Measurements from ENCODE around the gene SLITRK2.

SLITRK2 gene

DNA sequence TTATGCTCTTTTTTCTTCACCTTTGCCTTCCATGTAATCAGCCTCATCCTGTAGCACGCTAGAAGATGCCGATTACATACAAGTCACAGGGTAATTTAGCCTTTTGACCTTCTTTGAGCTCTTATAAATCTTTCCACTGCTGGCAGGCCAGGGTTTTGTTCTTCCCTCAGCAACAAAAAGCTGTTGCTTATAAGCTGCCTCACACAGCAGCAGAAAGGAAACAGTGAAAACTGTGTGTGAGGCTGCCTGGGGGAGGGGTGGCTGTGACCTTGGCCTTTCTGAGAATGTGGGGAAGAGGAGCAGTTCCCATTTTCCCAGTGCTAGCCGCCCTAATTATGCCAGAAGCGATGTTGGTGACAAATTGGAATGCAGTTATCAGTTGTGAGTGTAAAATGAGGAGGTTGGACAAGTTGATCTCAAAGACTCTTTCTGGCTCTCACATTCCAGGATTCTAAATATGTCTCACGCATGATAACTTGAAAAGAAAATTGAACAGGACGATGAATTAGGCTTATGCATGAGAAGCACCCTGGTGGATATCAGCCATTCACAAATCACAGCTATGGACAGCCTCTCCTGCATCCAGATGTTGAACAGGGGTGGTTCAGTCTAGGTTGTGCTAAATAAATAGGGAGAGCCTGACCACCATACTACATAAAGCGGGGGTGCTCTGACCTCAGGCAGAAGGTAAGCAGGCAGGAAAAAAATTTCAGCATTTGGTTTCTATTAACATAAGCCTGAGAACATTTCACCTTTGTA is 25.7 kb downstream of the SLITRK2 start:
- no peak for TF ChIP-seq TAF1 (IDR thresholded peaks at IDR 0.05; ENCODE audit: low read depth)
- TF ChIP-seq, protein P1, sequence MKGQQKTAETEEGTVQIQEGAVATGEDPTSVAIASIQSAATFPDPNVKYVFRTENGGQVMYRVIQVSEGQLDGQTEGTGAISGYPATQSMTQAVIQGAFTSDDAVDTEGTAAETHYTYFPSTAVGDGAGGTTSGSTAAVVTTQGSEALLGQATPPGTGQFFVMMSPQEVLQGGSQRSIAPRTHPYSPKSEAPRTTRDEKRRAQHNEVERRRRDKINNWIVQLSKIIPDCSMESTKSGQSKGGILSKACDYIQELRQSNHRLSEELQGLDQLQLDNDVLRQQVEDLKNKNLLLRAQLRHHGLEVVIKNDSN (IDR thresholded peaks at IDR 0.05) = no peak
- TF ChIP-seq, protein P2, sequence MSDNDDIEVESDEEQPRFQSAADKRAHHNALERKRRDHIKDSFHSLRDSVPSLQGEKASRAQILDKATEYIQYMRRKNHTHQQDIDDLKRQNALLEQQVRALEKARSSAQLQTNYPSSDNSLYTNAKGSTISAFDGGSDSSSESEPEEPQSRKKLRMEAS (IDR thresholded peaks at IDR 0.05) = no peak
- no peak for TF ChIP-seq TEAD4 (IDR thresholded peaks at IDR 0.05)
- no peak for TF ChIP-seq ZBTB7A (IDR thresholded peaks at IDR 0.05; ENCODE audit: low read depth)
- no peak for TF ChIP-seq CREB1 (IDR thresholded peaks at IDR 0.05; ENCODE audit: low read depth)
- TF ChIP-seq YY1 (IDR thresholded peaks at IDR 0.05; ENCODE audit: low read depth) = no peak
- TF ChIP-seq NFIC (IDR thresholded peaks at IDR 0.05) = no peak
- no peak for TF ChIP-seq RAD21 (IDR thresholded peaks at IDR 0.05; ENCODE audit: low read depth)
- TF ChIP-seq, protein P3, sequence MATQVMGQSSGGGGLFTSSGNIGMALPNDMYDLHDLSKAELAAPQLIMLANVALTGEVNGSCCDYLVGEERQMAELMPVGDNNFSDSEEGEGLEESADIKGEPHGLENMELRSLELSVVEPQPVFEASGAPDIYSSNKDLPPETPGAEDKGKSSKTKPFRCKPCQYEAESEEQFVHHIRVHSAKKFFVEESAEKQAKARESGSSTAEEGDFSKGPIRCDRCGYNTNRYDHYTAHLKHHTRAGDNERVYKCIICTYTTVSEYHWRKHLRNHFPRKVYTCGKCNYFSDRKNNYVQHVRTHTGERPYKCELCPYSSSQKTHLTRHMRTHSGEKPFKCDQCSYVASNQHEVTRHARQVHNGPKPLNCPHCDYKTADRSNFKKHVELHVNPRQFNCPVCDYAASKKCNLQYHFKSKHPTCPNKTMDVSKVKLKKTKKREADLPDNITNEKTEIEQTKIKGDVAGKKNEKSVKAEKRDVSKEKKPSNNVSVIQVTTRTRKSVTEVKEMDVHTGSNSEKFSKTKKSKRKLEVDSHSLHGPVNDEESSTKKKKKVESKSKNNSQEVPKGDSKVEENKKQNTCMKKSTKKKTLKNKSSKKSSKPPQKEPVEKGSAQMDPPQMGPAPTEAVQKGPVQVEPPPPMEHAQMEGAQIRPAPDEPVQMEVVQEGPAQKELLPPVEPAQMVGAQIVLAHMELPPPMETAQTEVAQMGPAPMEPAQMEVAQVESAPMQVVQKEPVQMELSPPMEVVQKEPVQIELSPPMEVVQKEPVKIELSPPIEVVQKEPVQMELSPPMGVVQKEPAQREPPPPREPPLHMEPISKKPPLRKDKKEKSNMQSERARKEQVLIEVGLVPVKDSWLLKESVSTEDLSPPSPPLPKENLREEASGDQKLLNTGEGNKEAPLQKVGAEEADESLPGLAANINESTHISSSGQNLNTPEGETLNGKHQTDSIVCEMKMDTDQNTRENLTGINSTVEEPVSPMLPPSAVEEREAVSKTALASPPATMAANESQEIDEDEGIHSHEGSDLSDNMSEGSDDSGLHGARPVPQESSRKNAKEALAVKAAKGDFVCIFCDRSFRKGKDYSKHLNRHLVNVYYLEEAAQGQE (IDR thresholded peaks at IDR 0.05; ENCODE audit: low read depth) = no peak
- TF ChIP-seq CEBPB (IDR thresholded peaks at IDR 0.05) = no peak
- TF ChIP-seq FOXM1 (IDR thresholded peaks at IDR 0.05; ENCODE audit: borderline replicate concordance, low read depth) = no peak
- TF ChIP-seq EGR1 (IDR thresholded peaks at IDR 0.05) = no peak

DNA sequence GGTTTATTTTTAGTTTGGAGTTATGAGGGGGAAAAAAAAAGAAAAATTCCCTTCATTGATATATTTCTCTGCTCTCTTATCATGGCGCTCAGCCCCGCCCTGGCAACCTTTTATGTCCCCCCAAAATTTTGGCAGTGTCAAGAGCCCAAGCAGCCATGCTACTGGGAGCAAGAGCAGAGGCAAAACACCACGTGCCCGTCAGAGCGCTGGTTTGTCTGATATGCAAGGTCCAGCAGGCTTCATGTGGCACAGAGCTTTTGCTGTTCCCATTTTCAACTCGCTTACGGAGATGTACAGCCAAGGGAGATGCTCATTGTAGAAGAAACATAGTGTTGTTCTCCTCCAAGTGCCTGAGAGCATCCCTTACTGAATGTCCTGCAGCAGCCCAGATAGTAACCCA is 27.3 kb downstream of the SLITRK2 start:
- TF ChIP-seq YY1 (IDR thresholded peaks at IDR 0.05; ENCODE audit: low read depth) = no peak

DNA sequence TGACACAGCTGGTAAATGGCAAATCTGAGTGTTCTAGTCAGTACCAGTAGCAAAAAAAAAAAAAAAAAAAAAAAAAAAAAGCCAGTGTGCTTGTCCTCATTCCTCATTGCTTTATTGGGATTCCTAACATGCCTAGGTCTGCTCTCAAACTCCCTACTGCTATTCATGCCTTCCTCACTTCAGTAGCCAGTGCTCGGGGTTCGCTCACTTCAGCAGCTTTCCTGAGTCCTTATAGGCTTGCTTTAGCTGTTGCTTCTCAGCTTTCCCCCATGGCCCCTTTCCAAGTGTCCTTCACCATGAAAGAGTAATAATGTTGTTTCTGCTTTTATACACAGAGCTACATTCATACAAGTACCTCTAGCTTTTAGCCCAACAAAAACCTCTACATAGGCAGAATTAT is 30.8 kb downstream of the SLITRK2 start:
- TF ChIP-seq CREB1 (IDR thresholded peaks at IDR 0.05; ENCODE audit: low read depth) (no peak), FOXM1 (IDR thresholded peaks at IDR 0.05; ENCODE audit: borderline replicate concordance, low read depth) (no peak), RAD21 (IDR thresholded peaks at IDR 0.05; ENCODE audit: low read depth) (no peak), YY1 (IDR thresholded peaks at IDR 0.05; ENCODE audit: low read depth) (no peak), EGR1 (IDR thresholded peaks at IDR 0.05) (no peak), ZBTB7A (IDR thresholded peaks at IDR 0.05; ENCODE audit: low read depth) (no peak), TAF1 (IDR thresholded peaks at IDR 0.05; ENCODE audit: low read depth) (no peak), NFIC (IDR thresholded peaks at IDR 0.05) (no peak), CEBPB (IDR thresholded peaks at IDR 0.05) (no peak)
- TF ChIP-seq, protein P1 (IDR thresholded peaks at IDR 0.05) = no peak
- TF ChIP-seq, protein P3 (IDR thresholded peaks at IDR 0.05; ENCODE audit: low read depth) = no peak
- TF ChIP-seq, protein P2 (IDR thresholded peaks at IDR 0.05) = no peak

DNA sequence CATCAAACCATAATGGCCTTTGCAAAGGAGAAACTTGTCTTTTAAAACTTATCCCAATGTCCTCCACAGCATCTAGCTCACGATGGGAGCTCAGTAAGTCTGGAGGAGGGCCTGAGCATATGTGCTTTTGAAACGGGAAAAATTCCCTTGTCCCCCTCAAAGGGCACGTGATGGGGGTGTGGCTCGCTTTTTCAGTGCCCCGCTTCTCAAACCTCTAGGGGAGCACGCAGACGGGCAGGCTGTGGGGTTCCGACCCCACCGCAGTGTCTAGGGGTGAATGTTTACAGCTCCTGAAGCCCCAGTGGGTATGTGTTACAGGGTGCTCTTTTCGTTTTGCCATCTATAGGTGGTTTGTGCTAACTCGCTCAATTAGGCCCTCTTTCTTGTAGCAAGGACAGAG is 31.2 kb downstream of the SLITRK2 start:
- TF ChIP-seq TEAD4 (IDR thresholded peaks at IDR 0.05) (no peak), YY1 (IDR thresholded peaks at IDR 0.05; ENCODE audit: low read depth) (no peak), NFIC (IDR thresholded peaks at IDR 0.05) (no peak), TCF12 (IDR thresholded peaks at IDR 0.05; ENCODE audit: low read depth) (no peak), EP300 (IDR thresholded peaks at IDR 0.05; ENCODE audit: borderline replicate concordance) (no peak), RAD21 (IDR thresholded peaks at IDR 0.05; ENCODE audit: low read depth) (no peak)
- TF ChIP-seq, protein P3 (IDR thresholded peaks at IDR 0.05; ENCODE audit: low read depth) = no peak
- TF ChIP-seq, protein P1 (IDR thresholded peaks at IDR 0.05) = no peak
- TF ChIP-seq, protein P2 (IDR thresholded peaks at IDR 0.05) = no peak
